Anterior cingulate cortex (tissue), 58 donors: Measurements from ENCODE around the gene SREBF1.

Experiments used
- DNase-seq, 58 donors: peaks; one replicate each; lab custom pipeline; 2025; lab: John Stamatoyannopoulos, UW

SREBF1 gene

GRCh38 chr17:17826942-17827785 lies 9.6 kb downstream of the SREBF1 start:
- no peak for DNase-seq

GRCh38 chr17:17826342-17826713 lies 10.5 kb downstream of the SREBF1 start:
- DNase-seq = no peak

- peak in 5 of 58 donors; percentile 17 to 30 (median 26) for DNase-seq
These were observed 11.8 kb downstream of the SREBF1 start for GRCh38 chr17:17824783-17825614.

GRCh38 chr17:17824119-17824782 lies 12.5 kb downstream of the SREBF1 start:
- DNase-seq = peak in 7 of 58 donors; percentile 29 to 63 (median 54)

GRCh38 chr17:17823433-17824118 lies 13.2 kb downstream of the SREBF1 start:
- DNase-seq = peak in 54 of 58 donors; percentile 54 to 91 (median 82)

GRCh38 chr17:17822616-17823015 lies 14.2 kb downstream of the SREBF1 start:
- DNase-seq = peak in 1 of 58 donors; percentile 48

GRCh38 chr17:17822189-17822588 lies 14.6 kb downstream of the SREBF1 start:
- peak in 55 of 58 donors; percentile 41 to 97 (median 81) for DNase-seq

- DNase-seq = peak in 4 of 58 donors; percentile 21 to 32 (median 30)
These were observed 16.2 kb downstream of the SREBF1 start for GRCh38 chr17:17820463-17821158.

GRCh38 chr17:17820046-17820445 lies 16.7 kb downstream of the SREBF1 start:
- no peak for DNase-seq

- DNase-seq = peak in 29 of 58 donors; percentile 20 to 88 (median 46)
These were observed 17.2 kb downstream of the SREBF1 start for GRCh38 chr17:17819561-17819995.

- no peak for DNase-seq
These were observed 17.7 kb downstream of the SREBF1 start for GRCh38 chr17:17819111-17819510.

- DNase-seq = peak in 3 of 58 donors; percentile 17 to 47 (median 22)
These were observed 18.7 kb downstream of the SREBF1 start for GRCh38 chr17:17818088-17818526.

GRCh38 chr17:17817552-17817947 lies 19.2 kb downstream of the SREBF1 start:
- DNase-seq = no peak

GRCh38 chr17:17816831-17817551 lies 19.8 kb downstream of the SREBF1 start:
- no peak for DNase-seq

- DNase-seq = peak in 26 of 58 donors; percentile 20 to 68 (median 34)
These were observed 20.5 kb downstream of the SREBF1 start for GRCh38 chr17:17816240-17816814.

GRCh38 chr17:17815436-17816200 lies 21.2 kb downstream of the SREBF1 start:
- DNase-seq = peak in 20 of 58 donors; percentile 24 to 69 (median 48)

- DNase-seq = peak in 6 of 58 donors; percentile 42 to 66 (median 50)
These were observed 21.8 kb downstream of the SREBF1 start for GRCh38 chr17:17815062-17815406.
